Activated CD8-positive, alpha-beta memory T cell treated with anti-CD3 and anti-CD28 coated beads for 24 hours (primary cell): ENCODE data around the gene TTC39B.

Experiments used
- DNase-seq: peaks from one replicate; pipeline ENCODE4 v3.0.0-alpha.2; 2020

TTC39B gene

DNA sequence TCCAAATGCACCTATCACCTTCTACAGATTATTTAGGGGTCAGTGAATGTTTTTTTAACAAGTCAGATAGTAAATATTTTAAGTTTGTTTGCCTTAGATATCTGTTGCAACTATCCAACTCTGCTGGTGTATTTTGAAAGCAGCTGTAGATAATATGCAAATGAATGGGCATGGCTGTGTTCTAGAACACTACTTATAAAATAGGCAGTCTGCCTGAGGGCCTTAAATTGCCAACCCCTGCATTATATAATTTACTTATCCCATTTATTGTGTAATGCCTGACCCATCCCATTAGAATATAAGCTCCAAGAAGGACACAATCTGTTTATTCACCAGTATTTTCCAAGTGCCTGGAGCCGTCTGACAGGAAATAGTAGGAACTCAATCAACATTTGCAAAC is 149.0 kb downstream of the TTC39B start:
- DNase-seq = no peak

DNA sequence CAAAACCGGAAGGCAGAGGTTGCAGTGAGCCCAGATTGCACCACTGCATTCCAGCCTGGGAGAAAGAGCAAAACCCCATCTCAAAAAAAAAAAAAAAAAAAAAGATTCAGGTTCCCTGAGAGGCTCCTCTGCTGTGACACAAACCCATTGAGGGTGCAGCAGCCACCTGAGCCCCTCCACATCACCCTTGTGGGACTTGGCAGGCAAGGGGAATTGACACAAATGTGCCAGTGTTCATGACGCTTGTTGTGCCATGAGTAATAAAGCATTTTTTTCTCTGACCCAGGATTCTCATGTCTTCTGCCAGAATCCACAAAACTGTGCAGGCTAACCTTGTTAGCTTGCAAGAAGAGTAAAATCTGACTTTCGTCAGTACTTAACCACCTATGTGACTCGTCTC is 149.6 kb downstream of the TTC39B start:
- no peak for DNase-seq

DNA sequence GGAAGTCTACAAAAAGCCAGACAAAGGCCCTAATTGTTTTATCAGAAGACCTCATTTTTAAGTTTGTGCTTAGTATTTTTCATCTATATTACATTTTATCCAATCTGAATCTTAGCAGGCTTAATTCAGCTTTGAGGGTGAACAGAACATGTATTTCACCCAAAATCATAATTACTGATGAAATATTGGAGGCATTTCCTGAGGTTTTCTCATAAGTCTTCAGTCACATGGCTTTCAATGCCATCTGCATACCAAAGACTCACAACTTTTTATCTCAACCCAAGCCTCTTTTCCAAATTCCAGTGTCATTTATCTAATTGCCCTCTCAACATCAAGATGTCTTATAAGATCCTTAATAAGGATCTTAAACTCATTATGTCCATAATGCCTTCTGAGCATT is 150.8 kb downstream of the TTC39B start:
- DNase-seq = no peak

DNA sequence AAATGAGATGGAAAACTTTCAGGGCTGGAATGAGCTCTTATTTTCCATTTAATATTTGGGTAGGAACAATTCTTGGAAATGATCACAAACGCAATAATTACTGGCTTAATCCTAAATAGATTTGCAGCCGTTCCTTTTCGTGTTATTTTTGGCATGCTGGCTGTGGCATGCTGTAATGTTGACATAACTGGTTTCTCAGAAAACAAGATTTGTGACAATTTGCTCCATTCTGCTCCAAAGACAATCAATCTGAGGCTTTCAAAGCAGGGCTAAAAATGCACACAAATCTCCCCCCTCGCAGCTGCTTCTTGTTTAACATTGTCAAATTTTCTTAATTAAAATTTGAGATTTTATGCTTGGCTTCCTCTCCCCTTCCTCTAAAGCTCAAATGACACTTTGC is 151.2 kb downstream of the TTC39B start:
- DNase-seq = no peak

DNA sequence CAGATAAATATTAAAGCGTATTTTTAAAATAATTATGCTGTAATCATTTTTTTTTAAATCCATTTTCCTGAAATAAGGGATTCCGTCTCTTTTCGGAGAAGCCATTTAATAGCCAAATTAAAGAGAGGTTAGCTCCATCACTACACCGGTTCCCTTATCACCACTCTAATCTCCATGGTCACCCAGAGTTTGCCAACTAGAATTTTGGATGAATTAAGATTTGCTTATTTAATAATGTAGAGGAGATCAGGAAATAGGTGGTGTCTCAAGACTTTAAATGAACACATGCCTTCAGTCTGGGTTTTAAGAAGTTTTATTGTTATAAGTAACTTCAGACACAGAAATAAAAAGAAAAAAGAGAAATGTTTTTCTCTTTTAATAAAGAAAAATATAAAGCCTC is 151.7 kb downstream of the TTC39B start:
- no peak for DNase-seq

DNA sequence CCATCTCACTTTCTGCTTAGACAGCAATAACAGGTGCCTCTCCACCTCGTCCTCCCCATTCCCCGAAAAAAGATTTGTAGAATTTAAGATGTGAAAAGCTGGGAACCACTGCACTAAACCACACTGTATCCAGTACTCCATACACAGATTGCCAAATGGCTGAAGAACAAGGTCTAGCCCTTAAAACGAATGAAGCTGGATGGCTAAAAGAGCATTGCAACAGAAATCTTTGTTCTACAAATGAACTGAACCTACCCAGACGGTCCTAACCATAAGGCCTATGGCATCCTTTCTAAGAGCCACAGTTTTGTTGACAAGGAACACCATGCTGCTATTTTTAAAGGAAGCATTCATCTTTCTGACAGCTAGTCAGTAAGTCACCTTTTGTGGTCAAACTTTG is 152.3 kb downstream of the TTC39B start:
- DNase-seq = no peak

DNA sequence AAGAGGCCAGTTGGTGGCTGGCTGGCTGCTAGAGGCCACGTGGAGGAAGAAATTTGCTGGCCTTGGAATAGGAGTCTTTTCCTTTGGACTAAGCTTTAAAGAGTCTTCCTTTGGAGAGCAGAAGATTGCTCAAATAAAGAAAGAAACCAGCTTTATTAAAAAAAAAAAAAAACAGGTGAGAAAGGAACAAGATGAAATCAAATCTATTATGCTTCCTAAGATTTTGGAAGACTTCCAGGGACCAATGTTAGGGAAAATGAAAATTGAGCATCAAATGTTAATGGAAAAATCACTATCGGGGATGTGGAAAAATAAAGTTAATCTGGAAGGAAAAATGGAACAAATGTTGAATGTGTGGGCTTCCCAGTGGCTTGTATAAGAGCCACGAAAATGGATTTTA is 153.1 kb downstream of the TTC39B start:
- DNase-seq = no peak

DNA sequence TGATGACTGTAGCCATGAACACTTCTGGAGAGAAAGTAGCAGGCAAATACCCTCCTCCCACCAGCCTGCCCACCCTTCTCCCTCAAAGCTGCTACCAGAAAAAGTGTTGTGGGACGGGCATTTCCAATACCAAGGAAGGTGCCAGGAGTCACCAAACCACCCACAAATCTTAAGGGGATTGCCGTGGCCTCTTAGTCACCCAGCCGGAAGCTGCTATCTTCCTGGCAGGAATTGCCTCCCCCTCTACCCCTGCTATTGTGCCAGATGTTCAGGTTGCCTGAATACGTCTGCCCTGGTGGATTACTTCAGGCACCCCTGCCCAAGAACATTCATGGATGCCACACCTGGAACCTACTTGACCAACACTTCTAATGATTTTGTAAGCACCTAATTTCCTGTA is 156.1 kb downstream of the TTC39B start:
- no peak for DNase-seq

DNA sequence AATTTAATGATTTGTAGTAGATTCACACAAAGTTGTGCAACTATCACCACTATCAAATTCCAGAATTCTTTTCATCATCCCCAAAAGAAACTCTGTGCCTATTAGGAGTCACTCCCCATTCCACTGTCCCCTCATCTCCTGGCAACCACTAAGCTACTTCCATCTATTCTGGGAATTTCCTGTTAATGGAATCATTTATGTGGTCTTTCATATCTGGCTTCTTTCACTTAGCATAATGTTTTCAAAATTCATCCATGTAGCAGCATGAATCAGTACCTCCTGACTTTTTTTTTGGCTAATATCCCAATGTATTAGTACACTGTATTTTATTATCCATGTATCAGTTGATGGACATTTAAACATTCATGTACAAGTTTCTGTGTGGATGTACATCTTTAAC is 157.6 kb downstream of the TTC39B start:
- no peak for DNase-seq

DNA sequence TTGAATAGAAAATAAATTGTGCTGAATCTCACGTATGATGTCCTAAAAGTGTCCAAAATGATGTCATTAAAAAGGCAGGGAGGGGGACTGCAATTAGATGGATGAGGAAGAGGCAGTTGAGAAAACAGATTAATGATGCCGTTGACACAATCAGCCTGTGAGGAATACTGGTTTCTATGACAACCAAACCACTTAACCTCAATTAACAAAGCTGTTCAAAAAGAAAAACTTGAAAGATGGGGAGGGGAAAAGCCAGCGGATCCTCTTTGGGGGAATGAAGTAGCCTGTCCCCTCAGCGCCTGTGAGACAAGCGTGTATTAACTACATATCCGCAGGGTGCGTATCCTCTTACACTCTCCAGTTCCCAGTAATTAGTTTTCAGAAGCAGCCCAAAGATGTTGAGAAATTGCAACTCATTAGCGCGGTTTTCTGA is 160.7 kb downstream of the TTC39B start:
- no peak for DNase-seq

DNA sequence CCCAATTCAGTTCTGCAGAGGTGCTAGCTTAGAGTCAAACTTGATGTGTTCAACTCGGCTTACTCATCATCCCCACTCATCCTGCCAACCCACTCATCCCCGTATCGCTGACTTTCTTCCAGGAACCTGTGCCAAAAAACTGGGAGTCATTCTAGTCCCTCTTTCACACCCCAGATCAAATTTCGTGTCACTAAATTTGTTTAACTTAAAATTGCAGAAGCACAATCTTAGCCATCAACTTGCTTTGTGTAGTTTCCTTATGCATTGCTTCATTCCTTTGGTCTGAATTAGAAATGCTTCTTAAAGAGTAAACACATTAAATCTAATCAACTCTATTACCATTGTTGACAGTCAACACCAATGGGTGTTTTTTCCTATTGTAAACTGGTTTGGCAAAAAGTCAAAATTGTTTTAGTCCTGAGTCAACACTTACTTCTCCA is 162.4 kb downstream of the TTC39B start:
- DNase-seq = no peak

DNA sequence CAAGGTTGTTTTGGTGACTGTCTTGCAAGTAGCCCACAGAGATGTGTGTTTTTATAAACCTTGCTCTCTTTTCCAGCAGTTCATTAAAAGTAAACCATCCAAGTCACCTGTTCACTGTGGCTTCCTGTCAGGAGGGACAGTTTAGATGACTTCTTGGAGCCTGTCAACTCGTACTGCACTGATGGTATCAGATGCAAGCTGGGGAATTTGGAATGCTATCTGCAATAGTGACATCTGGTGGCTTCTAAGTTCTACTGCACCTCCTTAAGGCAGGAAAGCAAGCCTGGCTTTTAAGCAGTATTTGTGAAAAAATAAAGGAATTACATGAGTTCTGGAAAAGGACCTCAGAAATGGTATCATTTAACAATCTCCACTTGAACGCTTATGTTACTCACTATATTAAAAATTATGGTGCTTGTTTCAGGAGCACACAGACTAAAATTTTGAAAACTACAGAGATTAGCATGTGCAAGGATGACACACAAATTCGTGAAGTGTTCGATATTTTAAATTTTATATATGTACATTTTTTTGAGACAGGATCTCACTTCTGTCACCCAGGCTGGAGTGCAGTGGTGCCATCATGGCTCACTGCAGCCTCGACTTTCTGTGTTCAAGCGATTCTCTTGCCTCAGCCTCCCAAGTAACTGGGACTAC is 164.0 kb downstream of the TTC39B start:
- no peak for DNase-seq

DNA sequence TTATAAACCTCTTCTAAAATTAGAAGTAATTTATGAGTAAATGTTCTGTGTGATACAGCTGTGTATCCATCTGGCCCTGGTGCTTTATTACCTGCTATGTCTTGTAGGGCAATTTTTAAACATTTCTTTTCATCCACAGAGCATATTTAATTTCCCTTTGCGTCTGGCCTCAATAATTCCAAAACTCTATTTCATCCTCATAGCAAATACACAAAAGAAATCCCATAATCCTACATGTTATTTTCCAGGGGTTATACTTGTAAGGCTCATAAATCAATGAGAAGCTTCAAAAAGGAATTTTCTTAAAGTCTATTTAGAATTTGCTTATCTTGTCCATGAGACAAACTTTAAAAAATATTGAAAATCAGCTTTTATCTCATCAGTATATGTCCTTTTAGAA is 167.0 kb downstream of the TTC39B start:
- DNase-seq = no peak

DNA sequence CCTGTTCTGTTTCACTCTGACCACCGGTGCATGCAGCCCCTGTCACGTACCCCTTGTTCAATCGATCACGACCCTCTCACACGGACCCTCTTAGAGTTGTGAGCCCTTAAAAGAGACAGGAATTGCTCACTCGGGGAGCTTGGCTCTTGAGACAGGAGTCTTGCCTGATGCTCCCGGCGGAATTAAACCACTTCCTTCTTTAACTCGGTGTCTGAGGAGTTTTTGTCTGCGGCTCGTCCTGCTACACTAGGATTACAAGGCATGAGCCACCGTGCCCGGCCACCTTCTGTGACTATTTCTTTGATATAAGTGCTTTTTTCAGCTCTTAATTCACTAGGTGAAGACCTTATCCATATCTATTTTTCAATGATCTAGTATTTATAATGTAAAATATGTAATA is 167.5 kb downstream of the TTC39B start:
- DNase-seq = no peak

DNA sequence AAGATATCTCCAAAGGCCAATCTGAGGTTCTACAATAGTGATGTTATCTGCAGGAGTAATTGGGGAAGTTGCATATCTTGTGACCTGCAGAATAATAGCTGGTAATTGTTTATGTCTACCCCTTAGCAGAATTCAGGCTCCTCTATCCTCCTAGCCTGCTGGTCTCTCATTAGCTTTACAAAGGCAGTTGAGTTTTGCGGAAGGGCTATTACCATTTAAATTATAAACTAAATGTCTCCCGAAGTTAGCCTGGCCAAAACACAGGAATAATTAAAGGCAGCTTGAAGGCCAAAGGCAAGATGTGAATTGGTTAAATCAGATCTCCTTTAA is 168.7 kb downstream of the TTC39B start:
- no peak for DNase-seq

DNA sequence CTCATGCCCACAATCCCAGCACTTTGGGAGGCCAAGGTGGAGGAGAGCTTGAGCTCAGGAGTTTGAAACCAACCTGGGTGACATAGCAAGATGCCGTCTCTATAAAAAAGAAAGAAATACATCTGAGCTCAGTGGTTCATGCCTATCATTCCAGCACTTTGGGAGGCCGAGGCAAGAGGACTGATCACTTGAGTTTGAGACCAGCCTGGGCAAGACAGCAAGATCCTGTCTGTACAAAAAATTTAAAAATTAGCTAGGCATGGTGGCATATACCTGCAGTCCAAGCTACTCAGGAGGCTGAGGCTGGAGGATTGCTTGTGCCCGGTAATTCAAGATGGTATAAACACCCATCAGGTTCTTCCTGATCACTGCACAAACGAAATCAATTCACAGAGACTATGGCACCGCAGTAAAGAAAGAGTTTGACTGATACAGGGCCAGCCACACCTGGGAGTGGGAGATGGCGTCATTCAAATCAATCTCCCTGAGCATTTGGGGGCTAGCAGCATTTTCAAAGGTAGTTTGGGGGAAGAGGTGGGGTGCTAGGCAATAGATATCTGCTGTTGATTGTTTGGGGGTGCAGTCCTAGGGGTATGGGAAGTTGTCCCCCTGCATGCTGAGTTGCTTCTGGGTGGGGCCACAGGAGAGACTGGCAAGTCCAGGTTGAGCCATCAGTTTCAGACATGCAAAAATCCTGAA is 169.2 kb downstream of the TTC39B start:
- DNase-seq = no peak

DNA sequence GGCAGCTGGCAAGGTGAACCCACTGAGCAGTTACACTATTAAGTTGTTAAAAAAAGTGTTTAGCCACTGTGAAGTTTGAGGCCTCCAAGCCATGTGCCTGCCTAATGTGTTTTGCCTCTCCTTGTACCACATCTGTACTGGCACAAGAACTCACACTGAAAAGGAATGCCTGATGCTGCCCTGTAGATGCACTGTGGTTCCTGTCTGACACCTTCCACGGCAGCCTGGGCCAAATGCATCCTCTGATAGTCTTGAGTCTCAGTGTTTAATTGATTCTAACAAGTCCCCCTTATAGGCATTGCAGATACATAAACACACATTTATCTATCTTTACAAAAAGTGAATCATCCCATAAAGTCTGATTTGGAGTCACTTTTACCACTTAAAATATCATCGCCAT is 169.9 kb downstream of the TTC39B start:
- no peak for DNase-seq

DNA sequence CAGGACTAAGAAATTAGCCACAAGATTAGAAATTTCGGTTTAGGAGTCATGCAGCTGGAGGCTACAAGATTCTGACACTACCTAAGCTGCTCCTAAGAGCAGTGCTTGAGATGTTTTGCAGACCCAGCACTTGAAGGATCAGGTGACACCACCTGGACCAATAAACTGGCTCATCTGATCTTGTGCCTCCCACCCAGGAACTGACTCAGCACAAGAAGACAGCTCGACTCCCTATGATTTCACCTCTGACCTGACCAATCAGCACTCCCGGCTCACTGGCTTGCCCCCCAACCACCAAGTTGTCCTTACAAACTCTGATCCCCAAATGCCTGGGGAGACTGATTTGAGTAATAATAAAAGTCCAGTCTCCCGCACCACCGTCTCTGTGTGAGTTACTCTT is 170.4 kb downstream of the TTC39B start:
- no peak for DNase-seq

DNA sequence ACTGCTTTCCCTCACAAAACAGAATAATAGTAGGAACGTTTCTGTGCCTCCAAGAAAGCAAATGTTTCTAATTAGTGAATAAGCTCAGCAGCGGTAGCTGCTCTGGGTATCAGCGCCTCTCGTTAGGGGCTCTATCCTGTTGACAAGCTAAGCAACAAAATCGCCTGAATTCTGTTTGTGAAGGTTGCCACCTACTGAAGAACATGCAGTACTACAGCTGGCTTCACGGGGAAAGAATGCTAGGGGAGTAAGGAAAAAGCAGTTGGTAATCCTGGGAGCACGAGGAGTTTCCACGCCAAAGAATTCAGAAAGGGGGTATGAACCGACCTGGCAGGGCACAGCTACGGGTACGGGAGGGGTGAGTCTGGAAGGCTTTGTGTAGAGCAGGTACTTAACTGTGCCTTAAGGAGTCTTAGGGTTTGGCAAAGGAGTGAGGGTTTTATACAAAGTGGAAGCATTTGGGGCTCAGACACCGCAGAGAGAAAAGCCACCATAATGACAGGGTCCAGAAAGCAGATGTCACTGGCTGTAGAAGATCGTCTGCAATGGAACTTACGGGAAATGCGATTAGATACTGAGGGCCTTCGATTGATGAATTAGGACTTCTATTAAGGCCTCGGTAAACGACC is 171.7 kb downstream of the TTC39B start:
- peak; percentile 70 for DNase-seq

DNA sequence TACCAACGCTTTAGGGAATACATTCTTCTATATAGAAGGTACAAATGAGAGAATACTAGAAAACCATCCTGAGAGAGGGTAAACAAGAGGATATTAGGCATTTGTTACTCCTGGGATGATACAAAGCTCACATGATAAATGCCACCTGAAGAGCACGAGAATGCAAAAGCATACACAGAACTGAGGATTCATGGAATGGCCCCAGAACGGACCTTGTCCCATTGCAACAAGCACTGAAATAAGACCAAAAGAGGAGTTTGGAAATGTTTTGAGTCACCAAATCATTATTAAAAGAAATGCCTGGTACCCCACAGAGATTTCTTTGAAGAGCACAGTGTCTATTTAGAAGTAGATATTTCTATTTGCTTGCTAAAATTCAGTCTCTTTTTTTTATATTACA is 173.5 kb downstream of the TTC39B start:
- no peak for DNase-seq

DNA sequence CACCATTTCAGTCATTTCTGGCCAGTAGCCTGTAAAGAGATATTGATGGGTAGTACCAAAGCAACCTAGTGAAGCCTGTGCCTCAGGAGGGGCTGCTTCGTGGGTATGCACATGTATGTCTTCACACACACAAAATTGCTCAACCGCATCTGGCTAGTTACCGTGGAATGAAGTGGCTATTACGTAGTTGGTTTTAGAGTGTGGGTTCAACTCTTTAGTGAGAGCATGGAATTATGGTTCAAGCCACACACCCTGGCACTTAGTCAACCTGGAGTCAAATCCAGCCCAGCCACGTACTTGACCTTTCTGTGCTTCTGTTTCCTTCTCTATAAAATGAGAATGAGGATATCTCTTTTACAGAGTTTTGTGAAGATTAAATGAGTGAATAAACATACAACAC is 174.9 kb downstream of the TTC39B start:
- no peak for DNase-seq

DNA sequence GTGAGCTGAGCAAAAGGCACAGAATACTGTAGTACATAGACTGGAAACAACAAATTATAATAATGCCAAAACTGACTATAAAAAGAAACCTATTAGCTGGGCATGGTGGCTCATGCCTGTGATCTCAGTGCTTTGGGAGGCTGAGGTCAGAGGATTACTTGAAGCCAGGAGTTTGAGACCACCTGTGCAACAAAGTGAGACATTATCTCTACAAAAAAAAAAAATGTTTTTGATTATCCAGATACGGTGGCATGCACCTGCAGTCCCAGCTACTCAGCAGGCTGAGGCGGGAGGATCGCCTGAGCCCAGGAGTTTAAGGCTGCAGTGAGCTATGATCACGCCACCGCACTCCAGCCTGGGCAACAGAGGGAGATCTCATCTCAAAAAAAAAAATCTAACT is 175.9 kb downstream of the TTC39B start:
- DNase-seq = no peak

DNA sequence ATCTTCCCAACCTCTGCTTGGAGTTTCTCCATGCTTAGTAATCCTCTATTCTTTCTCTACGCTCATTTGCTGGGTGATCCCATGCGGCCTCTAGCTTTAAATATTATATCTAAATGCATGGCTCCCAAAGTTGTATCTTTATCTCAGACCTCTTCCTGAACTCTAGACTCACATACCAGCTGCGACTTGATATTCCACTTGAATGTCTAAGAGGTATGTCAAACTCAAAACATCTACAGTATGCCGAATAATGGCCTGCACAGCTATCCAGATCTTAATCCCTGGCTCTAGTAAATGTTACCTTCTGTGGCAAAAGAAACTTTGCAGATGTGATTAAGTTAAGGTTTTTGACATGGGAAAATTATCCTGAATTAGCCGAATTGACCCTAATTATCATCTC is 179.2 kb downstream of the TTC39B start:
- DNase-seq = no peak

DNA sequence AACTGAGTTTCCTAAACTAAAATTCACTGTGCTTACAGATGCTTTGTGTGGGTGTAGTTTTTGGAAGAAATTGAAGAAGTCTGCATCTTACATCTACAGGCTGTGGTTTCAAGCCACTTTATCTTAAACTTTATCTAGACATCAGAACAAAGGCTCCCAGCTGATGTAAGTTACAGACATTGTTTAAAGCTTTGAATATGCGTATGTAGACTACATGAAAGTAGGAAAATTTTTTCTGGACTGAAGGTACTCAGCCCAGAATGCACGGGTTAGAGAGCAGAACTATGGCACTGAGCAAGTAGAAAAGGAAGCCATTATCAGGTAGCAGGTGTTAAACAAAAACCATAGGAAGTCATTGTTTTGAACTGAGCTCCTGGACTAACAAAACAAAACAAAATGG is 185.4 kb downstream of the TTC39B start:
- no peak for DNase-seq

DNA sequence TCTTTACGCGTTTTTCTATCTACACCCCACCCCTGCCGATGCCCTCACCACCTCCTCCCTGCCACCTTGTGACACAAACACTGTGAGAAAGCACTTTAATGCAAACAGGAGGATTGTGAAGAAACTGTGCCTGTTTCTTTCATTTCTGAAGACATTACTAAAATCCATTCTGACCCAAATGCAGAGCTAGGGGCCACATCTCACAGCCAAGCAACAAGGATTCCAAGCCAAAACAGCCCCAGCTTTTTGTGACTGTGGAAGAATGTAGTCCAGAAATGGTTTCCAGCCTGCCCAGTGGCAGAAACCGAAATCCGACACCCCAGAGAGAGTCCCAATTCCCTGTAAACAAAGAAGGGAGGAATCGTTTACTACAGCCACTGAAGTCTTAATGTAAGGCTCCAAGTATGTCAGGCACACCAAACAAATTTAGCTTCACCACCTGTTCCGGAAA is 190.9 kb downstream of the TTC39B start:
- DNase-seq = no peak
